ENCODE data around the gene FAT1.

Gene FAT1

DNA sequence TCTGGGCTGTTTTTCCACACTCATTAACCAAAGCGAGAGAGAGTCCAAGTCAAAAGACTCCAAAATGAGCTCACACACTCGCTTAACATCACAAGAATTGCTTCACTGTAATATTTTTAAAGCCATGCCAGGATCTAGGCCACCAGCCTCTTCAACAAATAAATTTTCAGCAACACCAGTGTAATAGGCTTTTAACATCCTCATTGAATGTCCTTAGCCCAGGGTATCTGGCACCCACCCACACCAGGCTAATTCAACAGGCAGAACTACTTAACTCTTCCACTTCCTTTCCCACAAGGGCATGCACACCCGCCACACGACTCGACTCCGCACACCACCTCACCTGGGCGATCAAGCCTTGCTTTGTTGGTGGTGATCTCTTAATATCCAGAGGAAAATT is 34.2 kb downstream of the FAT1 start:
- no peak overlapping the region for H3K4me3 ChIP-seq (ENCODE audit: low read depth, low read length)
- TF ChIP-seq, protein P1, sequence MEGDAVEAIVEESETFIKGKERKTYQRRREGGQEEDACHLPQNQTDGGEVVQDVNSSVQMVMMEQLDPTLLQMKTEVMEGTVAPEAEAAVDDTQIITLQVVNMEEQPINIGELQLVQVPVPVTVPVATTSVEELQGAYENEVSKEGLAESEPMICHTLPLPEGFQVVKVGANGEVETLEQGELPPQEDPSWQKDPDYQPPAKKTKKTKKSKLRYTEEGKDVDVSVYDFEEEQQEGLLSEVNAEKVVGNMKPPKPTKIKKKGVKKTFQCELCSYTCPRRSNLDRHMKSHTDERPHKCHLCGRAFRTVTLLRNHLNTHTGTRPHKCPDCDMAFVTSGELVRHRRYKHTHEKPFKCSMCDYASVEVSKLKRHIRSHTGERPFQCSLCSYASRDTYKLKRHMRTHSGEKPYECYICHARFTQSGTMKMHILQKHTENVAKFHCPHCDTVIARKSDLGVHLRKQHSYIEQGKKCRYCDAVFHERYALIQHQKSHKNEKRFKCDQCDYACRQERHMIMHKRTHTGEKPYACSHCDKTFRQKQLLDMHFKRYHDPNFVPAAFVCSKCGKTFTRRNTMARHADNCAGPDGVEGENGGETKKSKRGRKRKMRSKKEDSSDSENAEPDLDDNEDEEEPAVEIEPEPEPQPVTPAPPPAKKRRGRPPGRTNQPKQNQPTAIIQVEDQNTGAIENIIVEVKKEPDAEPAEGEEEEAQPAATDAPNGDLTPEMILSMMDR (IDR thresholded peaks at IDR 0.05; ENCODE audit: borderline replicate concordance, insufficient read depth, low read depth, low read length): no peak

DNA sequence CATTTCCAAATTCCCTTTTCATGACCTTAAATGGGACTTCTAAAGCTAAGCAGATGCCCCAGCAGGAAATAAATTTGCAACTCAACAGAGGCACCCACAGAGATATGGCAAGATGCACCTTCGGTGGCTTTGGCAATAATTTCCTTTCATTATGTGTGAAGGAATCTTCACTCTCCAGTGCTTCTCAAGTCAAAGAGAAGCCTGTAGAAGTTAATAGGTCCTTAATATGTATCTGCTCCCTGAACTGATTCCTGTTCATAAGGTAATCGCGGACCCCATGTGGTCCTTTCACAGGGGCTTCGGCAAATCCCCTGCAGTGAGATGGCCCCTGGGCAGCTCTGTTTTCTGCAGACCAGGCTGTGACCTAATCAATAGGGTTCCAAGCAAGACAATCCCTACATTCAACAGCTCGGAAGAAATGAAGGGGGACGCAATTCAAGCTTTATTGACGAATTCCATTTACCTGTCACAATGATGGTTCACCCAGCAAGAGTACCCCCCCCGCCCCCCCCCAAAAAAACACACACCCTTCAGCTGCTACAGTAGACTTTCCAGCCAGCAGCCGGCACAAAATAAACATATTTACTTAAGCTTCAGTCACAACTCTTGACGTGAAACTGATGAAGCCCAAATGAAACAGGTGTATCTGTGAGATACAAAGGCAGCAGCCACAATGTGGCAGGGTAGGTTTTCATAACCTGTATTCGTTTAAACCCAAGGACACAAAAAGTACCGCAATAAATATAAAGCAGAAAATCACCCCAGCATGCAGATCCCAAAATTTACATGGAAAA is 35.3 kb downstream of the FAT1 start:
- TF ChIP-seq, protein P1 (IDR thresholded peaks at IDR 0.05; ENCODE audit: borderline replicate concordance, insufficient read depth, low read depth, low read length): no peak
- H3K4me3 ChIP-seq (ENCODE audit: low read depth, low read length): no peak overlapping the region

DNA sequence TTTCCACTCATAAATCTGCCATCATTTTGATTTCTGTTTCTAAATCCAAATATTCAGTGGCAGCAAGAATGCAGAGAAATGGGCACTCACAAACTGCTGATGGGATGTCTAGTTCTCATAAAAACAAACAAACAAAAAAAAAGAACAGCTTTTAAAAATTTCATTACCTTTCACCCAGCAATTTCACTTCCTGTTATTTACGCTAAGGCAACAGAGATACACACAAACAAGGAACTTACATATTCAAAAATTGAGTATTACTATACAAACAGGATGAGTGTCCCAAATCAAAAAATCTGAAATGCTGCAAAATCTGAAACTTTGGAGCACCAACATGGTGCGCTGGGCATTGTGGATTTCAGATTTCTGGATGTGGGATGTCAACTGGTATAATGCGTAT is 36.4 kb downstream of the FAT1 start:
- TF ChIP-seq, protein P1 (IDR thresholded peaks at IDR 0.05; ENCODE audit: borderline replicate concordance, insufficient read depth, low read depth, low read length): no peak
- no peak overlapping the region for H3K4me3 ChIP-seq (ENCODE audit: low read depth, low read length)

DNA sequence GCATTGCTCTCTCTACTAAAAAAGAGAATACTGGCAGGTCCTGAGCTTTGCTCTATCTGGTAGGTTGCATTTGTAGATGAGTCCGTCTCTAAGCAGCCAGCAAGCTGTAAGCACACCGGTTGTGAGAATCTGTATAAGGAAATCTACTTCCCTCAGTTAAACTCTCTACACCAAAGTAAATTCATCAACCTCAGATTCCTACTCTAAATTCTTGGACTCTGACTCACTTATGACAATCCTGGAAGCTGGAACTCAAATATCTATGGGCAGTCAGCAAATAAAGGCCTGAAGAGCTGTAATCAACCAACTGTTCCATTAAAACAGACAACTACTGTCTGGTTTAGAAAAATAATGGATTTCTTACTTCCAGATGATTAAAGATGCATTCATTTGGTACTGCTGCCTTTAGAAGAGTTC is 37.9 kb downstream of the FAT1 start:
- TF ChIP-seq, protein P1 (IDR thresholded peaks at IDR 0.05; ENCODE audit: borderline replicate concordance, insufficient read depth, low read depth, low read length): no peak
- no peak overlapping the region for H3K4me3 ChIP-seq (ENCODE audit: low read depth, low read length)

DNA sequence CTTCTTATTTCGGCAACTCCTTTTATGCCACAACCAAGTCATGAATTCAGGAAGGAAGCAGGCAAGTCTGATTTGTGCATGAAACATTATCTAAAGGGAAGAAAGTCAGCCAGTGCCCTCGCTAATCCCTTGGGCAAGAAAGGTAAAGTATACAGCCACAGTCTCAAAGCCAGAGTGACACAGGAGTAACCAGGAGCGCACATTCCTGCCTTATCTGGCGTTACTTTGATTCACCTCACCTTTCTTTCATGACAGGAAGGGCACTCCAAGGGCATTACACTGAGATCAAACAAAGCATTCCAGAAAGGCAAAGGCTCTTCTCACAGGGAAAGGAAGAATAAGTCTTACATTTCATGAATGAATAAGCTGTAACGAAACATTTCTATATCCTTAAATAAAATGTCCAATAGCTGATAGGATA is 38.8 kb downstream of the FAT1 start:
- H3K4me3 ChIP-seq (ENCODE audit: low read depth, low read length): no peak overlapping the region
- TF ChIP-seq, protein P1 (IDR thresholded peaks at IDR 0.05; ENCODE audit: borderline replicate concordance, insufficient read depth, low read depth, low read length): no peak

DNA sequence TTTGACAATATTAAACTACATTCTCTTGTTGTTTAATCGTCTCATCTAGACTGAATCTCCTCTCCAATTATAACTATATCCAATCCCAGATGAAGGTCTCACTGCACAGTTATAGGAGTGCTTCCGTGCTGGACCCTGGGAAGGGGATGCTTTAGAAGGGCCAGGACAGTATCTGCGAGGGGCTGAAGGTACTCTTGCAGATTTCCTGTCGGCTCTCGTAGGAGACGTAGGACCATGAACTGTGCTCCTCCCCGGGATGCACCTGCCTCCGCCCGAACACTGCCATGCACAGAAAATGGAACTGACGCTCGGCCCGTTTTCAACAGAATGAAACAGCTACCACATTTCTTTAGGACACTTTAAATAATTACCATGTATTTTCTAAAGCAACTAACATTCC is 39.4 kb downstream of the FAT1 start:
- TF ChIP-seq, protein P1 (IDR thresholded peaks at IDR 0.05; ENCODE audit: borderline replicate concordance, insufficient read depth, low read depth, low read length): no peak
- H3K4me3 ChIP-seq (ENCODE audit: low read depth, low read length): no peak overlapping the region

DNA sequence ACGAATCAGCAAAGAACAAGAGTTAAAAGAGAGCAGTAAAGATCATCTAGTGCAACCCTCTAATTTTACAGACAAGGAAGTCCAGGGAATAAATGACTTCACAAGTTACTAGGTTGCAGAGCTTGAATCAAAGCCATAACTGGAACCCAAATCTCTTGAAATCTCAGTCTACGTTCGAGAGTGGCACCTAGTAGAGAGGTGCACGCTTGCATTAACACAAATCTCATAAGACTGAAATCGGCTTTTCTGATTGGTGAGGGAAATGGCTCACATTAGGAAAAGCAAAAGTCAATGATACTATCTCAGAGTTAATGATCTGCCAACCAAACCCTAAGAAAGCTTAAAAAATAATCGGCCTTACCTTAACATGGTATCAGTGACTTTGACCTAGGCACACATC is 43.0 kb downstream of the FAT1 start:
- H3K4me3 ChIP-seq (ENCODE audit: low read depth, low read length): no peak overlapping the region
- TF ChIP-seq, protein P1 (IDR thresholded peaks at IDR 0.05; ENCODE audit: borderline replicate concordance, insufficient read depth, low read depth, low read length): no peak

Measured in GM12875 (cell line).